Effector CD4-positive, alpha-beta T cell (primary cell): Measurements from ENCODE around the gene RAB31.

Experiments used
- DNase-seq: peaks from one replicate; pipeline ENCODE4 v3.0.0-alpha.2; 2020

The RAB31 gene

GRCh38 chr18:9824474-9824832 is 116.4 kb downstream of the RAB31 start:
- no peak for DNase-seq

- DNase-seq, result no peak
Observed at GRCh38 chr18:9824952-9825371, 116.9 kb downstream of the RAB31 start.

- DNase-seq, result no peak
Observed at GRCh38 chr18:9825571-9826073, 117.5 kb downstream of the RAB31 start.

GRCh38 chr18:9826685-9827084 is 118.6 kb downstream of the RAB31 start:
- no peak for DNase-seq

- no peak for DNase-seq
Observed at GRCh38 chr18:9827211-9827792, 119.2 kb downstream of the RAB31 start.

GRCh38 chr18:9827793-9828505 is 119.8 kb downstream of the RAB31 start:
- no peak for DNase-seq

- no peak for DNase-seq
Observed at GRCh38 chr18:9828506-9829396, 120.7 kb downstream of the RAB31 start.

GRCh38 chr18:9829397-9829712 is 121.3 kb downstream of the RAB31 start:
- no peak for DNase-seq

GRCh38 chr18:9831036-9831722 is 123.1 kb downstream of the RAB31 start:
- no peak for DNase-seq

- no peak for DNase-seq
Observed at GRCh38 chr18:9831723-9832199, 123.7 kb downstream of the RAB31 start.

- no peak for DNase-seq
Observed at GRCh38 chr18:9832871-9833270, 124.8 kb downstream of the RAB31 start.

- no peak for DNase-seq
Observed at GRCh38 chr18:9834551-9834950, 126.5 kb downstream of the RAB31 start.

- no peak for DNase-seq
Observed at GRCh38 chr18:9835113-9835755, 127.1 kb downstream of the RAB31 start.

GRCh38 chr18:9835825-9836224 is 127.7 kb downstream of the RAB31 start:
- no peak for DNase-seq

GRCh38 chr18:9838144-9838877 is 130.2 kb downstream of the RAB31 start:
- DNase-seq, result no peak

GRCh38 chr18:9839211-9839610 is 131.1 kb downstream of the RAB31 start:
- DNase-seq, result no peak

- DNase-seq, result no peak
Observed at GRCh38 chr18:9839853-9840252, 131.8 kb downstream of the RAB31 start.

- no peak for DNase-seq
Observed at GRCh38 chr18:9841752-9842151, 133.7 kb downstream of the RAB31 start.

- DNase-seq, result no peak
Observed at GRCh38 chr18:9842448-9842847, 134.3 kb downstream of the RAB31 start.

GRCh38 chr18:9845256-9845655 is 137.2 kb downstream of the RAB31 start:
- DNase-seq, result no peak

GRCh38 chr18:9846162-9846925 is 138.2 kb downstream of the RAB31 start:
- DNase-seq, result no peak
